Measurements from ENCODE around the gene PIP4K2A.

- no peak for TF ChIP-seq CTCF (conservative IDR thresholded peaks at IDR 0.05; ENCODE audit: low read depth in 2 of 2)
- TF ChIP-seq EZH2 (IDR thresholded peaks at IDR 0.05; ENCODE audit: low read depth, unreplicated experiment): no peak
- TF ChIP-seq POLR2AphosphoS5 (IDR thresholded peaks at IDR 0.05; ENCODE audit: low read depth): no peak
- no peak for TF ChIP-seq CREB1 (CRISPR knock-in tag; IDR thresholded peaks at IDR 0.05; ENCODE audit: low read depth)
- TF ChIP-seq EZH2phosphoT487 (IDR thresholded peaks at IDR 0.05; ENCODE audit: unreplicated experiment): no peak
- no peak for TF ChIP-seq REST (IDR thresholded peaks at IDR 0.05; ENCODE audit: unreplicated experiment)
- no peak for TF ChIP-seq ETS1 (IDR thresholded peaks at IDR 0.05)
- TF ChIP-seq STAT1 (IDR thresholded peaks at IDR 0.05; ENCODE audit: unreplicated experiment): no peak
- TF ChIP-seq ZNF114 (CRISPR knock-in tag; IDR thresholded peaks at IDR 0.05): no peak
These were observed 183.4 kb downstream of the PIP4K2A start for GRCh38 chr10:22531008-22531407.
